CD14-positive monocyte (primary cell): ENCODE measurements around the gene DDAH1. TPM values are rescaled to one million over a fixed set of nuclear protein-coding genes. Genes with fewer than 3 reads are reported as not detected.

Experiments
- DNase-seq, 3 donors: peaks; one replicate each; pipeline ENCODE4 v3.0.0-alpha.2; 2011 to 2022
- H2AFZ ChIP-seq: 2 replicates; pipeline ENCODE4 v1.6.0; 2012; ENCODE audit warnings: mild to moderate bottlenecking, low read depth, low read length, inconsistent platforms; ENCODE audit not compliant: insufficient read depth, poor library complexity, severe bottlenecking
- H3K27ac ChIP-seq, 2 donors: 1 replicate in 1 of 2; 2 replicates in 1 of 2; pipeline ENCODE4 v1.5.1; 2012 to 2013; ENCODE audit warnings: low read length in 2 of 2, control low read depth in 1 of 2, inconsistent platforms in 1 of 2, low read depth in 1 of 2, mild to moderate bottlenecking in 1 of 2
- H3K27me3 ChIP-seq, 2 donors: one replicate each; pipeline versions ENCODE4 v1.6.0 to v1.6.1; 2011 to 2013; ENCODE audit warnings: low read length in 2 of 2; ENCODE audit not compliant: control insufficient read depth in 2 of 2, insufficient read depth in 2 of 2
- H3K36me3 ChIP-seq, 2 donors: replicated peaks in 1 of 2; 1 replicate in 1 of 2; 2 replicates in 1 of 2; pipeline versions ENCODE4 v1.5.1 to v1.6.1; 2012 to 2013; ENCODE audit warnings: low read length in 2 of 2, control low read depth in 1 of 2, inconsistent platforms in 1 of 2, mild to moderate bottlenecking in 1 of 2; ENCODE audit not compliant: insufficient read depth in 2 of 2, control insufficient read depth in 1 of 2
- H3K4me1 ChIP-seq, 2 donors: 1 replicate in 1 of 2; 2 replicates in 1 of 2; pipeline versions ENCODE4 v1.5.1 to v1.6.1; 2012 to 2013; ENCODE audit warnings: low read length in 2 of 2, control low read depth in 1 of 2, inconsistent platforms in 1 of 2, mild to moderate bottlenecking in 1 of 2, moderate library complexity in 1 of 2; ENCODE audit not compliant: insufficient read depth in 2 of 2, control insufficient read depth in 1 of 2
- H3K4me2 ChIP-seq: replicated peaks from 2 replicates; pipeline ENCODE3; 2012; ENCODE audit warnings: low read length, moderate library complexity, mild to moderate bottlenecking; ENCODE audit not compliant: poor library complexity, severe bottlenecking; ENCODE audit errors: extremely low read depth
- H3K4me3 ChIP-seq, 3 experiments: fragments of 200-600 bp in 1 of 3; sonication (generic) in 1 of 3; replicated peaks in 1 of 3; 1 replicate in 2 of 3; 2 replicates in 1 of 3; pipeline ENCODE4 v1.5.1; 2011 to 2013; ENCODE audit warnings: low read length in 3 of 3, mild to moderate bottlenecking in 3 of 3, control low read depth in 2 of 3, low read depth in 2 of 3, inconsistent platforms in 1 of 3, moderate library complexity in 1 of 3
- H3K79me2 ChIP-seq: 2 replicates; pipeline ENCODE4 v1.6.0; 2012; ENCODE audit warnings: mild to moderate bottlenecking, control low read depth, inconsistent platforms, low read length, moderate library complexity; ENCODE audit not compliant: insufficient read depth
- H3K9ac ChIP-seq: 2 replicates; pipeline ENCODE4 v1.6.0; 2017; ENCODE audit warnings: low read length, mild to moderate bottlenecking; ENCODE audit not compliant: insufficient read depth, poor library complexity, severe bottlenecking
- H3K9me3 ChIP-seq, 2 donors: replicated peaks in 1 of 2; 1 replicate in 1 of 2; 2 replicates in 1 of 2; pipeline versions ENCODE4 v1.5.1 to v1.6.1; 2012 to 2013; ENCODE audit warnings: low read length in 2 of 2, control low read depth in 1 of 2; ENCODE audit not compliant: control insufficient read depth in 1 of 2, insufficient read depth in 1 of 2
- H4K20me1 ChIP-seq: 2 replicates; pipeline ENCODE4 v1.6.0; 2012; ENCODE audit warnings: mild to moderate bottlenecking, low read length, control low read depth, moderate library complexity; ENCODE audit not compliant: insufficient read depth
- H3K27ac Mint-ChIP-seq, 7 donors: one replicate each; pipeline ENCODE4 v1.8.0; 2020; ENCODE audit warnings: mild to moderate bottlenecking in 7 of 7, mixed read lengths in 7 of 7, moderate library complexity in 6 of 7, inconsistent platforms in 2 of 7
- H3K27me3 Mint-ChIP-seq, 3 donors: one replicate each; pipeline ENCODE4 v1.8.0; 2021 to 2022; ENCODE audit warnings: low read depth in 3 of 3, mild to moderate bottlenecking in 3 of 3, mixed read lengths in 3 of 3, moderate library complexity in 3 of 3, inconsistent platforms in 1 of 3
- H3K36me3 Mint-ChIP-seq, 2 donors: one replicate each; pipeline ENCODE4 v1.8.0; 2020; ENCODE audit warnings: mixed read lengths in 2 of 2, inconsistent platforms in 1 of 2, mild to moderate bottlenecking in 1 of 2
- H3K4me1 Mint-ChIP-seq: one replicate; pipeline ENCODE4 v1.8.0; 2020; ENCODE audit warnings: mild to moderate bottlenecking, mixed read lengths
- H3K4me3 Mint-ChIP-seq, 2 donors: one replicate each; pipeline ENCODE4 v1.8.0; 2020; ENCODE audit warnings: mild to moderate bottlenecking in 2 of 2, mixed read lengths in 2 of 2, moderate library complexity in 1 of 2
- H3K9me3 Mint-ChIP-seq, 7 donors: one replicate each; pipeline ENCODE4 v1.8.0; 2020 to 2022; ENCODE audit warnings: mixed read lengths in 7 of 7, mild to moderate bottlenecking in 6 of 7, moderate library complexity in 6 of 7, inconsistent platforms in 2 of 7
- CTCF ChIP-seq: fragments of 200-600 bp; IDR thresholded peaks from one replicate; pipeline ENCODE4 v1.8.0; 2022; ENCODE audit warnings: antibody characterized with exemption, mild to moderate bottlenecking
- WGBS: methylation state at CpG from one replicate; pipeline ENCODE4 v1.1.5; 2013; ENCODE audit warnings: missing lambda C conversion rate; ENCODE audit not compliant: insufficient coverage; 5-methylcytosine and 5-hydroxymethylcytosine counted together
- intact Hi-C, 2 donors: fragments of 100-400 bp; cut with micrococcal nuclease; formaldehyde crosslinking; loops; one replicate each; pipeline versions ENCODE4 v1.15.0 to v1.15.1; 2023
- polyA plus RNA-seq, 3 donors: library from polyadenylated mRNA; depleted of rRNA in 1 of 3; unstranded in 2 of 3; stranded (reverse) in 1 of 3; fragments of 300-500 nt in 2 of 3; fragments of >200 nt in 1 of 3; fragmentation: Illumina TruSeq in 2 of 3; gene quantifications; 1 replicate in 2 of 3; 2 replicates in 1 of 3; pipeline ENCODE4 v1.2.3, GENCODE V29; 2012 to 2021

Gene DDAH1
- polyA plus RNA-seq, 3 donors, result not detected

DNA sequence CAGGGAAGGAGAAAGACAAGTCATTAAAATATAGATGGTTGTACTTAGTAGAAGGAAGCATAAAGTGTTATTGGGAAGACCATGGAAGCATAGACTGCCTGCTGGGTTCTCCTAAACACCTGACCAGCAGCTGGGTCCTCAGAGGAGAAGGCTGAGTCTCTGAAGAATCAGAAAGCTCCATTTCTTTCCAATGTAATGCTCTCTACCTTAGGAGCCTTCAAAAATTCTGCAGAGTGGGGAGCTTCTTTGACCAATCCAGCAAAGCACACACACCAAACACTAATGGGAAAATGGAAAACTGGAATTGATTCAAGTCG is 167.5 kb downstream of the DDAH1 start:
- Histone ChIP-seq H3K27me3 (no peaks in the 10 kb centered on the region), H3K27ac (no peak overlapping the region), H3K4me1 (no peaks in the 10 kb centered on the region), H2AFZ (no peak overlapping the region), H3K36me3 (no peaks in the 10 kb centered on the region), H4K20me1 (no peaks in the 10 kb centered on the region), H3K4me3 (no peak overlapping the region), H3K4me2 (no peak overlapping the region), H3K9me3 (no peaks in the 10 kb centered on the region), H3K79me2 (no peaks in the 10 kb centered on the region), H3K9ac (no peak overlapping the region)
- Mint-ChIP-seq H3K27ac (no peak overlapping the region), H3K4me3 (peak overlapping the region in 1 of 2 donors; percentile 1), H3K27me3 (peaks cover 0 to 4% (median 2%) of the 10 kb centered on the region in 3 donors), H3K9me3 (peaks cover 0 to 4% (median 0%) of the 10 kb centered on the region in 7 donors), H3K36me3 (no peaks in the 10 kb centered on the region), H3K4me1 (no peaks in the 10 kb centered on the region)
- TF ChIP-seq CTCF, result no peak
- intact Hi-C loops, result no loop called here
- no CpG with 5 or more reads among the region's 1 CpG for WGBS
- DNase-seq, result no peak

DNA sequence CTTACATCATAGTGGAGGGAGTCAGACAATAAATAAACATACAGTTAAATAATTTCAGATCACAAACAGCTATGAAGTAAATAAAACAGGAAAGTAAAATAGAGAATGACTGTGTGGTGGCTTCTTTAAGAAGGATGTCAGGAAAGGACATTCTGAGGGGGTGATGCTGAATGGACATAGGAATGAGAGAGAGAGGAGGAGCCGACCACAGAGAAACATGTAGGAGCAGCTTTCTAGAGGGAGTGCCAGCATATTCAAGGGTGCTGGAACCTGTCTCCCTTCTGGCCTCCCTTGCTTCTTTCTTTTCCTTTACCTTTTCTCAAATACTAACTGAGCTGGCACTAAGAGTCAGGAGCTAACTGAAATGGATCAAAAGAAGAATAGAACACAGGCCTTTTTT is 168.0 kb downstream of the DDAH1 start:
- no peaks in the 10 kb centered on the region for H3K36me3 ChIP-seq
- intact Hi-C loops, result no loop called here
- Mint-ChIP-seq H3K4me1 (no peaks in the 10 kb centered on the region), H3K9me3 (peaks cover 0 to 4% (median 0%) of the 10 kb centered on the region in 7 donors), H3K27me3 (peaks cover 0 to 4% (median 2%) of the 10 kb centered on the region in 3 donors), H3K36me3 (no peaks in the 10 kb centered on the region), H3K4me3 (no peak overlapping the region), H3K27ac (no peak overlapping the region)
- DNase-seq, result no peak
- no peak for TF ChIP-seq CTCF
- H2AFZ ChIP-seq, result no peak overlapping the region
- no peak overlapping the region for H3K9ac ChIP-seq
- no peak overlapping the region for H3K4me2 ChIP-seq
- no peaks in the 10 kb centered on the region for H3K9me3 ChIP-seq
- H3K4me3 ChIP-seq, result no peak overlapping the region
- no peaks in the 10 kb centered on the region for H4K20me1 ChIP-seq
- H3K79me2 ChIP-seq, result no peaks in the 10 kb centered on the region
- no peak overlapping the region for H3K27ac ChIP-seq
- WGBS, result no CpG with 5 or more reads among the region's 1 CpG
- H3K27me3 ChIP-seq, result no peaks in the 10 kb centered on the region
- H3K4me1 ChIP-seq, result no peaks in the 10 kb centered on the region
